Measurements from ENCODE around the gene MRPL12.

MRPL12 gene

GRCh38 chr17:81691196-81691595, 12.0 kb upstream of the MRPL12 start:
- TF ChIP-seq REST (IDR thresholded peaks at IDR 0.05; ENCODE audit: insufficient read depth in 1 of 2, low read depth in 2 of 2, low read length in 2 of 2) (no peak), POLR2AphosphoS5 (IDR thresholded peaks at IDR 0.05; ENCODE audit: low read depth, low read length) (no peak), SIN3A (IDR thresholded peaks at IDR 0.05; ENCODE audit: borderline replicate concordance, insufficient read depth, low read length) (no peak), FOXP2 (optimal IDR thresholded peaks at IDR 0.05; ENCODE audit: borderline replicate concordance, extremely low read depth, extremely low read length, insufficient read depth) (no peak), TAF1 (IDR thresholded peaks at IDR 0.05; ENCODE audit: borderline replicate concordance, insufficient read depth, low read length) (no peak)

GRCh38 chr17:81691608-81692007, 11.6 kb upstream of the MRPL12 start:
- TF ChIP-seq POLR2AphosphoS5 (IDR thresholded peaks at IDR 0.05; ENCODE audit: low read depth, low read length), result no peak
- TF ChIP-seq FOXP2 (optimal IDR thresholded peaks at IDR 0.05; ENCODE audit: borderline replicate concordance, extremely low read depth, extremely low read length, insufficient read depth), result no peak
- TF ChIP-seq TAF1 (IDR thresholded peaks at IDR 0.05; ENCODE audit: borderline replicate concordance, insufficient read depth, low read length), result no peak
- no peak for TF ChIP-seq SIN3A (IDR thresholded peaks at IDR 0.05; ENCODE audit: borderline replicate concordance, insufficient read depth, low read length)
- no peak for TF ChIP-seq REST (IDR thresholded peaks at IDR 0.05; ENCODE audit: insufficient read depth in 1 of 2, low read depth in 2 of 2, low read length in 2 of 2)

- TF ChIP-seq POLR2AphosphoS5 (IDR thresholded peaks at IDR 0.05; ENCODE audit: low read depth, low read length), result no peak
- no peak for TF ChIP-seq REST (IDR thresholded peaks at IDR 0.05; ENCODE audit: insufficient read depth in 1 of 2, low read depth in 2 of 2, low read length in 2 of 2)
- no peak for TF ChIP-seq FOXP2 (optimal IDR thresholded peaks at IDR 0.05; ENCODE audit: borderline replicate concordance, extremely low read depth, extremely low read length, insufficient read depth)
- TF ChIP-seq SIN3A (IDR thresholded peaks at IDR 0.05; ENCODE audit: borderline replicate concordance, insufficient read depth, low read length), result no peak
- TF ChIP-seq TAF1 (IDR thresholded peaks at IDR 0.05; ENCODE audit: borderline replicate concordance, insufficient read depth, low read length), result no peak
Observed at GRCh38 chr17:81693509-81694210, 9.5 kb upstream of the MRPL12 start.

GRCh38 chr17:81694810-81695209, 8.4 kb upstream of the MRPL12 start:
- no peak for TF ChIP-seq FOXP2 (optimal IDR thresholded peaks at IDR 0.05; ENCODE audit: borderline replicate concordance, extremely low read depth, extremely low read length, insufficient read depth)
- no peak for TF ChIP-seq POLR2AphosphoS5 (IDR thresholded peaks at IDR 0.05; ENCODE audit: low read depth, low read length)
- TF ChIP-seq SIN3A (IDR thresholded peaks at IDR 0.05; ENCODE audit: borderline replicate concordance, insufficient read depth, low read length), result no peak
- no peak for TF ChIP-seq TAF1 (IDR thresholded peaks at IDR 0.05; ENCODE audit: borderline replicate concordance, insufficient read depth, low read length)
- no peak for TF ChIP-seq REST (IDR thresholded peaks at IDR 0.05; ENCODE audit: insufficient read depth in 1 of 2, low read depth in 2 of 2, low read length in 2 of 2)
